ENCODE data around the gene PTPN11. TPM values are rescaled to one million over a fixed set of nuclear protein-coding genes. Genes with fewer than 3 reads are reported as not detected.

Gene PTPN11
- total RNA-seq, 2 donors from 2014 or later: 65.1 to 69.1 TPM

GRCh38 chr12:112528521-112528920 is 109.8 kb downstream of the PTPN11 start:
- ATAC-seq: no peak
- no peak for DNase-seq

GRCh38 chr12:112530941-112531340 is 112.2 kb downstream of the PTPN11 start:
- DNase-seq (no peak), ATAC-seq (no peak)
- intact Hi-C loops (cut with DNase I, micrococcal nuclease): no loop called here

More at GRCh38 chr12:112528521-112528920, 109.8 kb downstream of the PTPN11 start:
- intact Hi-C loops (cut with DNase I, micrococcal nuclease): no loop called here

DNA sequence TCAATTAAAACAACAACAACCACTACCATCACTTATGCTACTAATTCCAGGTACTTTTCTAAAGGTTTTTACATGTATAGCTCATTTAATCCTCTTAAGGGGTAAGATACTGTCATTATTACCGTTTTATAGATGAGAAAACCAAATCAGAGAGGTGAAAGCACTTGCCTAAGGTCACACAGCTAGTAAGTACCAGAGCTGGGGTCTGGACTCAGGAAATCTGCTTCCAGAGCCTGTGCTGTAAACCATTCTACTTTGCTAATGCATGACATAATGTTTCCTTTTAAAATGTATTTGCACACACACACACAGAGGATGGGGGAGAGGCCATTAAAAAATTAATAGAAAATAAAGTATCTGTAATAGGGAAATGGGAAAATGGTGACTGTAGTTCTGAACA is 113.4 kb downstream of the PTPN11 start:
- intact Hi-C loops (cut with DNase I, micrococcal nuclease): no loop called here
- no peak for ATAC-seq
- no peak for DNase-seq

DNA sequence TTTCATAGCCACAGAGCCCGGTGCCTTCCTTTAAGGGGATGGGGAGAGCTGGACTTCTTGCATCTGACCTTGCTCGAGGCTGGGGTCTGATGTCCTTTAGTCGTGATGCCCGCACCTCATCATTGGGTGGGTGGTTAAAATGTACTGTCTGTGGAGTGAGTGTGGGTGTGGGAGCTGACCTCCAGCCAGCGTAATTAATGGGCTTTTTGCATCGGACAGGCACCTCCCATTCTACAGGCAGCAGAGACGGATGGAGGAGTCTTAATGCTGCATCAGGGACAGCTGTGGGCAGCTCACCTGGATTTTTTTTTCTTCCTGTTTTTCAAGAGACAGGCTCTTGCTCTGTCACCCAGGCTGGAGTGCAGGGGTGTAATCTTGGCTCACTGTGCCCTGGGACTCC is 114.8 kb downstream of the PTPN11 start:
- ATAC-seq: no peak
- intact Hi-C loops (cut with DNase I, micrococcal nuclease): no loop called here
- no peak for DNase-seq

GRCh38 chr12:112535017-112535416 is 116.3 kb downstream of the PTPN11 start:
- intact Hi-C loops (cut with DNase I, micrococcal nuclease): no loop called here
- ATAC-seq: no peak
- no peak for DNase-seq

DNA sequence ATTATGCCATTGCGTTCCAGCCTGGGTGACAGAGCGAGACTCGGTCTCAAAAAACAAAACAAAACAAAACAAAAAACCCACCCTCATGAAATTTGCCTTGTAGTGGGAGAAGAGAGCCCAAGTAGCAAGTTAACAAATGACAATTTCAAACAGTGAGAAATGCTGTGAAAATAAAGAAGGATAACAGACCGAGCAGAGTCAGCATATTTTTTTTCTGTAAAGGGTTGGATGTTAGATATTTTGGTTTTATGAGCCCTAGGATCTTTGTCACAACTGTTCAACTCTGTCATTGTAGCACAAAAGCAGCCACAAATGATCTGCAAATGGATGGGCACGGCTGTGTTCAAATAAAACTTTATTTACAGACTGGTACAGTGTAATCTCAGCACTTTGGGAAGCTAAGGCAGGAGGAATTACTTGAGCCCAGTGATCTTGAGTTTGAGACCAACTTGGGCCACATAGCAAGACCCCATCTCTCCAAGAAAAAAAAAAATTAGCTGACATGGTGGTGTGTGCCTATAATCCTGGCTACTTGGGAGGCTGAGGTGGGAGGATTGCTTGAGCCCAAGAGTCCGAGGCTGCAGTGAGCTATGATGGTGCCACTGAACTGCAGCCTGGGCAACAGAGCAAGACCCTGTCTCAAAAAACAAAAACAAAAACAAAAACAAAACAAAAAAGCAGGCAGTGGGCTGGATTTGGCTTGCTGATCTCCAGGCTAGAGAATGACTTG is 117.1 kb downstream of the PTPN11 start:
- intact Hi-C loops (cut with DNase I, micrococcal nuclease): no loop called here
- DNase-seq (no peak), ATAC-seq (no peak)

- intact Hi-C loops (cut with DNase I, micrococcal nuclease): no loop called here
- DNase-seq (no peak), ATAC-seq (no peak)
Observed at GRCh38 chr12:112536367-112536730, 117.6 kb downstream of the PTPN11 start.

GRCh38 chr12:112537710-112538396 is 119.1 kb downstream of the PTPN11 start:
- DNase-seq: no peak
- ATAC-seq: no peak
- intact Hi-C loops (cut with DNase I, micrococcal nuclease): no loop called here

DNA sequence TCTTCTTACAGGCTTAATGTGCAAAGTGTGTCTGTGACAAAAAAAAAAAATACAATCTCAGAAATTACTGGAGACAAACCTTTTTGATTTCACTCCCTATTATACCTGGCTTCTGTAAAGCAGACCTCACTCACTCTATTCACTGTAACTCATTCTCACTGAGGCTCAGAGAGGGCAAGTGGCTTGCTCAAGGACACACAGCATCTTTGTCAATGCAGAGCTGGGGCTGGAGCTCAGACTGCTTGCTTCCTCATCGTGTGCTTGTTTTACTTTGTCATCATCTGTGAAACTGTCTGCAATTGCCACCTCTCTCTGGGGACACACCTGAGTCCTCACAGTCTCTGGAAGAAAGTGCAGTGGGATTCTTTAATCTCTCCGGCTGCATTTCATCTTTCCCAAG is 120.0 kb downstream of the PTPN11 start:
- no peak for ATAC-seq
- no peak for DNase-seq
- intact Hi-C loops (cut with DNase I, micrococcal nuclease): no loop called here

GRCh38 chr12:112539221-112539620 is 120.5 kb downstream of the PTPN11 start:
- ATAC-seq (no peak), DNase-seq (no peak)
- intact Hi-C loops (cut with DNase I, micrococcal nuclease): no loop called here

DNA sequence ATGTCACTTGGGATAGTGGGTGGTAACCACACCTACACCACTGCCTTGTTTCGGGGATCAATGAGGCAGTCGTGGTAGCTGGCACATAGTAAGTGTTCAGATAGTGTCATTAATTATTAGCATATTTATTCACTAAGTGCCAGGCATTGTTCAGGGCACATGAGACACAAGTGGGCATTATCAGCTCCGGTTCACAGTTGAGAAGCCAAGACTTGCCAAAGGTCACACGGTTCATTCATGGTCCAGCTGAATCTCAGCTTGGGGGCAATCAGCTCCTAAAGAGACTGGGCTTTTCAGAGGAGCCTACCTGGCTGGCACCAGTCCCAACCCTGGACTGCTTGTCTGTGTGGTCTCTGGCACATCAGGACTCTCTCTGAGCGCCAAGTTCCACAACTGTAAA is 121.3 kb downstream of the PTPN11 start:
- DNase-seq: no peak
- no peak for ATAC-seq
- intact Hi-C loops (cut with DNase I, micrococcal nuclease): no loop called here

DNA sequence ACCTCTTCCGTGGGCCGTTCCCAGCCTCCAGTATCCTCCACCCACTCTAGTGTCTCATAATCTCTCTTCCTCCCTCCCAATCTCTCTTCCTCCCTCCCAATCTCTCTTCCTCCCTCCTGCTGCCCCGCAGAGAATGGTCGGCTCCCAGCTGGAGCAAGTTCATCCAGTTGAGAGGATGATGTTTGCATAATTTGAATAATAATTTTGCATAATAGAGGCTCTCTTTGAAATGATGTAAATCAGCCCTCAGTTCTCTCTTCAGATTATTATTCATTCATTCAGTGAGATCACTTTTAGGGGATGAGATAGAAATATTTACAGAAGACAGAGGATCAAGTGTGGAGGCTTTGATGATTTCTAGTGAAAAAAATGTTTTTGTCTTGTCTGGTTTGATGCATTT is 125.0 kb downstream of the PTPN11 start:
- DNase-seq (no peak), ATAC-seq (no peak)
- intact Hi-C loops (cut with DNase I, micrococcal nuclease): no loop called here

DNA sequence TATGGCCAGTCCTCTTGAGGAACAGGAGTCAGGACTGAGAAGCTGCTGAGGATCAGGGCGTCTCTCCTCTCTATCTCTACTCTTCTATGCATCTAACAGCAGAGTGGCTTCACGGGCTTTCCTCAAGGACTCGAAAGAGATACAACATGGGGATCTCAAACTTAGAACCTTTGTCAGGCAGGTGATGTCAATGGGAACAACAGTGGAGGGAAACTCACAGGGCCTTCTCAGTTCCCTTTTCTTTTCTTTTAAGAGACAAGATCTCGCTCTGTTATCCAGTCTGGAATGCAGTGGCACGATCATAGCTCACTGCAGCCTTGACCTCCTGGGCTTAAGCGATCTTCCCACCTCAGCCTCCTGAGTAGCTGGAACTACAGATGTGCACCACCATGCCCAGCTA is 127.6 kb downstream of the PTPN11 start:
- intact Hi-C loops (cut with DNase I, micrococcal nuclease): no loop called here
- no peak for ATAC-seq
- no peak for DNase-seq

DNA sequence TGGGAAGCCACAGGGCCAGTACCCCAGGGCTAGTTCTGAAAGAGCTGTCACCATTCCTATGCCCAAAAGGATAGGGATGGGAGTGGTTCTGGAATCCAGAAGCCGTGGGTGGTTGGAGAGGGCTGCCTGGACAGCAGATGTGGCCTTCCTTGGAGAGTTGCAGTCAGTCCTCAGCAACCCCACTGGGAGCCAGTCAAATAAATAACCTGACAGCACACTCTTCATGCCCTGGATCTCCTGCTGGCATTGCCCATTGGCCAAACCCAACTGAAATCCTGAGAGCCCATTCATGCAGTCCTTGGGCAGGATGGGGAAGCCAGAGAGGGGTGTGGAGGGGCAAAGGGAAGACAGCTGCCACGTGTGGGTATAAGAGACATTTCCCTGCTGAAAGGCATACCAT is 128.2 kb downstream of the PTPN11 start:
- intact Hi-C loops (cut with DNase I, micrococcal nuclease): no loop called here
- DNase-seq (no peak), ATAC-seq (no peak)

DNA sequence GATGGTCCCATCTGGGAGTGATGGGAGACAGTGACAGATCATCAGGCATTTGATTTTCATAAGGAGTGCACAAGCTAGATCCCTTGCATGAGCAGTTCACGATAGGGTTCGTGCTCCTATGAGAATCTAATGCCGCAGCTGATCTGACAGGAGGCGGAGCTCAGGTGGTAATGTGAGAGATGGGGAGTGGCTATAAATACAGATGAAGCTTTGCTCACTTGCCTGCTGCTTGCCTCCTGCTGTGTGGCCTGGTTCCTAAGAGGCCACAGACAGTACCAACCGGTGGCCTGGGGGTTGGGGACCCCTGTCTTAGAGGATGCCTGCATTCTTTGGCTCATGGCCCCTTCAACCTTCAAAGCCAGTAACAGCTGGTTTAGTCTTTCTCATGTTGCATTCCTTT is 130.3 kb downstream of the PTPN11 start:
- DNase-seq (no peak), ATAC-seq (no peak)
- intact Hi-C loops (cut with DNase I, micrococcal nuclease): no loop called here

DNA sequence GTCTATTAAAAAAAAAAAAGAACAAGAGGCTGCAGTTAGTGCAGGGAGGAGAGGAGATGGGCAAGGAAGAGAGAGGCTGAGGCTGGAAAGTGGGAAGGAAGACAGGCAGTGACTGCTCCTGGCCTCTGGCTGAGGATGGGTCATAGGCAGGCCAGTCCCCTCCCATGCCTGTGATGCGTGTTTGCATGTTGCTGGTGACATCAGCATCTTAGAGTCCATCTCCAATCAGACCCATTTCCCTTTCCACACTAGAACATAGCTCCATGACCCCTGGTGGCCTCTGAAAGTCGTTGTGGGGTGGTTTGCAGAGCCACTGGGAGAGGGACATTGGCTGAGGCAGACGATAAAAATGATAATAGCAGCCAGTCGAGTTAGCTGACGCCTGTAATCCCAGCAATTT is 132.9 kb downstream of the PTPN11 start:
- ATAC-seq: no peak
- intact Hi-C loops (cut with DNase I, micrococcal nuclease): no loop called here
- DNase-seq: no peak

GRCh38 chr12:112555621-112556233 is 137.0 kb downstream of the PTPN11 start:
- DNase-seq: no peak
- no peak for ATAC-seq
- intact Hi-C loops (cut with DNase I, micrococcal nuclease): no loop called here

DNA sequence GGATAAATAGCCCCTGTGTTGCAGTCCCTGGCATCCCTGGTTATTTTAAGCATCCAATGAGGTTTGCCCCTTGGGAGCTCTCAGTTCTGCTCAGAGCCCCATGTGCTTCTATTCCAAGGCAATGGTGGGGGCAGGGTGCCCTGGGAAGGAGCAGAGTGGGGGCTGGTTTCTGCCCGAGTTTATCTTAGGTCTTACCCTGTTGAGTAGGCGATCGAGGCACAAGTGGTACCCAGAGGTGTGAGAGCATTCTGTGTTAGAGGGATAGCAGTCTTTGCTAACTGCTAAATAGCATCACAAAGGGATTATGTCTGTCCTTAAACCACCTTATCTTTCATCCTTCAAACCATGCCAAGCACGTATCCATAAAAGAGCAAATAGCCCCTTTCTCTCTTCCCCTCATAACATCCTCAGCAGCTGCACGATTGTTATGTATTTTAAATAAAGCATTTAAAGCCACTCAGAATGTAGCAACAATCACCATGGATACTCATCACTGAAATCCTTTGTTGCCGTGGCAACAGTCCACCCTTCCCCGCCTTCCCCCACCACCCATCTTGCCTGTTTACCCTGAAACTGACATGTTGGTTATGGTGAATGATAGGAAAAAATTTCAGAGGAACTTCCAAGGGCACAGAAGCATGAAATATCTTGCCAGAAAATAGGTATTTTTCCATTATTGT is 139.3 kb downstream of the PTPN11 start:
- intact Hi-C loops (cut with DNase I, micrococcal nuclease): no loop called here
- ATAC-seq: no peak

More for the DNA sequence above, 139.3 kb downstream of the PTPN11 start:
- DNase-seq: no peak

Data from left colon (tissue), 2 donors.